Posterior cingulate gyrus (tissue), 11 donors: ENCODE results near the gene TMPRSS3.

Experiments used
- DNase-seq, 10 donors: peaks; one replicate each; pipeline versions ENCODE4 v3.0.0 to v3.0.0-alpha.2; 2020 to 2021; ENCODE audit warnings: mixed read lengths in 3 of 10
- intact Hi-C: fragments of 100-400 bp; cut with DNase I; formaldehyde crosslinking; loops from one replicate; pipeline ENCODE4 v1.15.1; 2023

TMPRSS3 gene

GRCh38 chr21:42376338-42376982, 19.4 kb downstream of the TMPRSS3 start:
- DNase-seq = peak in 2 of 10 donors; percentile 39 to 70
- intact Hi-C loops = no loop called here

GRCh38 chr21:42375966-42376337, 19.9 kb downstream of the TMPRSS3 start:
- DNase-seq = peak in 1 of 10 donors; percentile 22
- intact Hi-C loops = no loop called here

GRCh38 chr21:42375506-42375905, 20.3 kb downstream of the TMPRSS3 start:
- DNase-seq = peak in 2 of 10 donors; percentile 31 to 69
- intact Hi-C loops = no loop called here

- intact Hi-C loops = no loop called here
- DNase-seq = peak in 2 of 10 donors; percentile 17 to 20
Measured at GRCh38 chr21:42374864-42375499, 20.9 kb downstream of the TMPRSS3 start.

GRCh38 chr21:42374457-42374856, 21.4 kb downstream of the TMPRSS3 start:
- peak in 2 of 10 donors; percentile 6 to 28 for DNase-seq
- intact Hi-C loops = no loop called here

- intact Hi-C loops = no loop called here
Measured at GRCh38 chr21:42373908-42374455, 21.9 kb downstream of the TMPRSS3 start.

GRCh38 chr21:42373196-42373907, 22.5 kb downstream of the TMPRSS3 start:
- DNase-seq = peak in 2 of 10 donors; percentile 32 to 46
- intact Hi-C loops = no loop called here

More at GRCh38 chr21:42373908-42374455, 21.9 kb downstream of the TMPRSS3 start:
- peak in 3 of 10 donors; percentile 33 to 78 (median 45) for DNase-seq

- intact Hi-C loops = no loop called here
- DNase-seq = peak in 3 of 10 donors; percentile 45 to 60 (median 58)
Measured at GRCh38 chr21:42370894-42371654, 24.8 kb downstream of the TMPRSS3 start.

GRCh38 chr21:42369821-42370220, 26.0 kb downstream of the TMPRSS3 start:
- intact Hi-C loops = no loop called here
- peak in 1 of 10 donors; percentile 75 for DNase-seq

- intact Hi-C loops = no loop called here
- peak in 2 of 10 donors; percentile 40 to 78 for DNase-seq
Measured at GRCh38 chr21:42367367-42368165, 28.3 kb downstream of the TMPRSS3 start.

- intact Hi-C loops = no loop called here
- peak in 2 of 10 donors; percentile 65 to 78 for DNase-seq
Measured at GRCh38 chr21:42366292-42367010, 29.4 kb downstream of the TMPRSS3 start, which contains the start of gene TFF1. TFF1 (minus strand) TSS chr21:42366535; CDS start chr21:42366495, 40 bp downstream.

- intact Hi-C loops = no loop called here
- peak in 2 of 10 donors; percentile 71 to 74 for DNase-seq
Measured at GRCh38 chr21:42365770-42366169, 30.1 kb downstream of the TMPRSS3 start.

- peak in 2 of 10 donors; percentile 36 to 49 for DNase-seq
- intact Hi-C loops = no loop called here
Measured at GRCh38 chr21:42364304-42364865, 31.5 kb downstream of the TMPRSS3 start.

- peak in 2 of 10 donors; percentile 27 to 41 for DNase-seq
- intact Hi-C loops = no loop called here
Measured at GRCh38 chr21:42363312-42363711, 32.5 kb downstream of the TMPRSS3 start.

- intact Hi-C loops = no loop called here
- no peak for DNase-seq
Measured at GRCh38 chr21:42362700-42363099, 33.2 kb downstream of the TMPRSS3 start.

- intact Hi-C loops = no loop called here
- DNase-seq = peak in 2 of 10 donors; percentile 81 to 82
Measured at GRCh38 chr21:42362198-42362597, 33.7 kb downstream of the TMPRSS3 start.

GRCh38 chr21:42361286-42361685, 34.6 kb downstream of the TMPRSS3 start:
- peak in 2 of 10 donors; percentile 13 to 22 for DNase-seq
- intact Hi-C loops = no loop called here

- intact Hi-C loops = no loop called here
- DNase-seq = peak in 1 of 10 donors; percentile 39
Measured at GRCh38 chr21:42360317-42360716, 35.5 kb downstream of the TMPRSS3 start.
